GM18873 (cell line): ENCODE data around the gene CNTNAP2.

Source experiments
- ATAC-seq: cut with Tn5 transposase; IDR thresholded peaks from one replicate; pipeline ENCODE4 v1.9.1; 2021; ENCODE audit warnings: mild to moderate bottlenecking, moderate library complexity, moderate number of reproducible peaks; ENCODE audit not compliant: unreplicated experiment, low FRiP score

The CNTNAP2 gene

GRCh38 chr7:146116521-146117222 lies at the start of gene CNTNAP2:
CNTNAP2 (plus strand) TSS chr7:146116801; CDS start chr7:146116877, 76 bp downstream.
- ATAC-seq = no peak

GRCh38 chr7:146067880-146068279 lies 48.7 kb upstream of the CNTNAP2 start:
- no peak for ATAC-seq

GRCh38 chr7:146074195-146074765 lies 42.3 kb upstream of the CNTNAP2 start:
- no peak for ATAC-seq

GRCh38 chr7:146076344-146076743 lies 40.3 kb upstream of the CNTNAP2 start:
- ATAC-seq = no peak

GRCh38 chr7:146084086-146084485 lies 32.5 kb upstream of the CNTNAP2 start:
- no peak for ATAC-seq

GRCh38 chr7:146090023-146090645 lies 26.5 kb upstream of the CNTNAP2 start:
- peak; percentile 78 for ATAC-seq

- ATAC-seq = no peak
Measured at GRCh38 chr7:146094356-146094755, 22.2 kb upstream of the CNTNAP2 start.

GRCh38 chr7:146096994-146097393 lies 19.6 kb upstream of the CNTNAP2 start:
- ATAC-seq = no peak

GRCh38 chr7:146106319-146106718 lies 10.3 kb upstream of the CNTNAP2 start:
- ATAC-seq = no peak

GRCh38 chr7:146112755-146113154 lies 3.8 kb upstream of the CNTNAP2 start:
- ATAC-seq = no peak

- ATAC-seq = no peak
Measured at GRCh38 chr7:146115548-146115850, 1.1 kb upstream of the CNTNAP2 start.

- ATAC-seq = no peak
Measured at GRCh38 chr7:146115851-146116520, 615 bp upstream of the CNTNAP2 start.

GRCh38 chr7:146117576-146117975 lies 975 bp downstream of the CNTNAP2 start:
- no peak for ATAC-seq

- no peak for ATAC-seq
Measured at GRCh38 chr7:146119002-146119401, 2.4 kb downstream of the CNTNAP2 start.

GRCh38 chr7:146123715-146124114 lies 7.1 kb downstream of the CNTNAP2 start:
- ATAC-seq = no peak

- no peak for ATAC-seq
Measured at GRCh38 chr7:146126767-146127509, 10.3 kb downstream of the CNTNAP2 start.

- ATAC-seq = no peak
Measured at GRCh38 chr7:146129296-146129695, 12.7 kb downstream of the CNTNAP2 start.

- ATAC-seq = no peak
Measured at GRCh38 chr7:146129997-146130396, 13.4 kb downstream of the CNTNAP2 start.

- ATAC-seq = no peak
Measured at GRCh38 chr7:146131701-146132100, 15.1 kb downstream of the CNTNAP2 start.

GRCh38 chr7:146136357-146136875 lies 19.8 kb downstream of the CNTNAP2 start:
- no peak for ATAC-seq

- ATAC-seq = no peak
Measured at GRCh38 chr7:146138926-146139325, 22.3 kb downstream of the CNTNAP2 start.
